ENCODE results near the gene TUBA4A. TPM values are rescaled to one million over a fixed set of nuclear protein-coding genes. Genes with fewer than 3 reads are reported as not detected.
"Not testable (repeated sequence)": the region's sequence is repeated elsewhere in the genome, so short reads cannot be mapped to it uniquely, and the experiment has no call there.

TUBA4A gene
- polyA plus RNA-seq, 2 donors, result 89.0 to 161 TPM

DNA sequence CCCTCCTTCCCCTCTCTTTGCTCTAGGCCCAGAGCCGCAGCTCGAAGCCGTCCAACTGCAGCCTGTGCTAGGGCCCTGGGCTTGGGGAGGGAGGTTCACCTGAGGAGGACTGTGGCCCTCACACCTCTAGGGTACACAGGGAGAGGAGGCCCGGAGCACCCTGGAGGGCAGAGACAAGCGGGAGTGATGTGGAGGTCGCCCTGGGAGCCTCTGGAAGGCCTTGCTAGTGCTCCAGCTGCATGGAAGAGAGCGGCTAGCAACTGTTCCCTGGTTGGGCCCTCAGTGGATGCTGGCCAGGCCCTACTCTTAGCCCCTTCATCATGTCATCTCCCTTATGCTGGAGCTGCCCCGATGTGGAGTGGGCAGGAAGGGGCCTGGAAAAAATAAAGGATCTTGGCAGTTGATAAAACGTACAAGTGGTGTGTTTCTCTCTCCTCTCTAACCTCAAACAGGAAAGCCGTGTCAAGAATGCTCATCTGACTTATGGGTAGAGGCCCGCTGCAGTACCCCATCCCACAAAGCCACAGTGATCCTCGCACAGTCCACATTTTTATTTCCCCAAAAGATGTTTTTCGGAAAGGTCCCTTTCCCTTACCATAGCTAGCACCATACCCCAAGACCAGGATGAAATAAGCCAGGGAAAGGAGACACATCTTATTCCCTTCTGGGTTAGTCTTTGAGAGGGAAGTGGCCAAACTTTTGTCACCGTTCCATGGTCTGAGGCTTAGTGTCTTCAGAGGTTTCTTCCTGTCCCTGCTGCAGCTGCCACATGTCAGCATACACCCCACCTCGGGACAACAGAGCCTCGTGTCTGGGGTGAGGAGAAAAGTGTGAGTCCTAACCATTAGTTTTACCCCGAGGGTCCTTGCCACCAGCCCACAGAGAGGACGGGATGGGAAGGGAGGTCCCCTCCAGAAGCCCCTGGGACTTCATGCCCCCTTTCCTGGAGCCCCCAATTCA lies 44.2 kb downstream of the TUBA4A start:
- Histone ChIP-seq H3K4me3 (ENCODE audit: low read depth in 1 of 2, low read length in 2 of 2) (no peak overlapping the region), H3K36me3 (ENCODE audit: control insufficient read depth in 2 of 2, insufficient read depth in 2 of 2, low read length in 1 of 2) (peaks cover 5 to 42% of the 10 kb centered on the region in 2 donors), H3K27me3 (ENCODE audit: control insufficient read depth in 1 of 2, insufficient read depth in 2 of 2, low read length in 2 of 2) (no peaks in the 10 kb centered on the region), H3K9me3 (ENCODE audit: control insufficient read depth in 2 of 2, insufficient read depth in 1 of 2, low read depth in 1 of 2, low read length in 1 of 2) (no peaks in the 10 kb centered on the region), H3K27ac (ENCODE audit: low read depth in 2 of 2, low read length in 1 of 2) (peak overlapping the region; percentile 5 to 57), H3K4me1 (ENCODE audit: control insufficient read depth in 2 of 2, insufficient read depth in 2 of 2, low read length in 1 of 2) (peaks cover 0 to 13% of the 10 kb centered on the region in 2 donors)
- 78 to 81% methylated on average over 18 of the region's 18 CpGs for WGBS, 2 donors

DNA sequence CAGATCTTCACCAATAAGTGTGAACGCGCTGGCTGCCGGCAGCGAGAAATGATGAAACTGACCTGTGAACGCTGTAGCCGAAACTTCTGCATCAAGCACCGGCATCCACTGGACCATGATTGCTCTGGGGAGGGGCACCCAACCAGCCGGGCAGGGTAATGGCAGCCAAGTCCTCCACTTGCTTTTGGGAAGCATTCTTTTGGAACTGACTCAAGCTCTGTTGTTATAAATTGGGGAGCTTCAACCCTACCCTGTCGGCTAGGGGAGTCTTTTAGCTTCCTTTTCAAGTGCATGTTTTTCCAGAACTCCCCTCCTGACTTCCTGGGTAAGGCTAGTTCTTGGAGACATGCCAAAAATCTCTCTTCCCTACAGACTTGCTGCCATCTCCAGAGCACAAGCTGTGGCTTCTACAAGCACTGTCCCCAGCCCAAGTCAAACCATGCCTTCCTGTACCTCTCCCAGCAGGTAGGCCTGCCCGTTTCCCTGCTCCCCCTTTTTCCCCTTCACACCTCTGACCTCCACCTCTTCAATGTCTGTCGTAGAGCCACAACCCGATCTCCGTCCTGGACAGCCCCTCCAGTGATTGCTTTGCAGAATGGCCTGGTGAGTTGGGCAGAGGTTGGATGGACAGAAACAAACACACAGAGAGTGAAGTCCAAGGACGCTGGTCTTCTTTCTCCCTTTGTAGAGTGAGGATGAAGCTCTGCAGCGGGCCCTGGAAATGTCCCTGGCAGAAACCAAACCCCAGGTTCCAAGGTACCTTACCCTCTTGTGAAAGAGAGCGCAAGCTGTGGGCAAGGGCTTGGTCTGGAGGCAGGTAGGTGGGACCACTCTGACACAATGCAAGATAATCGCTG lies 45.6 kb downstream of the TUBA4A start:
- Histone ChIP-seq H3K4me3 (ENCODE audit: low read depth in 1 of 2, low read length in 2 of 2) (peak overlapping the region; percentile 71 to 75), H3K27me3 (ENCODE audit: control insufficient read depth in 1 of 2, insufficient read depth in 2 of 2, low read length in 2 of 2) (no peaks in the 10 kb centered on the region), H3K27ac (ENCODE audit: low read depth in 2 of 2, low read length in 1 of 2) (peak overlapping the region; percentile 98), H3K36me3 (ENCODE audit: control insufficient read depth in 2 of 2, insufficient read depth in 2 of 2, low read length in 1 of 2) (peaks cover 5 to 35% of the 10 kb centered on the region in 2 donors), H3K9me3 (ENCODE audit: control insufficient read depth in 2 of 2, insufficient read depth in 1 of 2, low read depth in 1 of 2, low read length in 1 of 2) (no peaks in the 10 kb centered on the region), H3K4me1 (ENCODE audit: control insufficient read depth in 2 of 2, insufficient read depth in 2 of 2, low read length in 1 of 2) (peaks cover 0 to 13% of the 10 kb centered on the region in 2 donors)
- WGBS, 2 donors, result 57 to 71% methylated on average over 17 of the region's 17 CpGs

DNA sequence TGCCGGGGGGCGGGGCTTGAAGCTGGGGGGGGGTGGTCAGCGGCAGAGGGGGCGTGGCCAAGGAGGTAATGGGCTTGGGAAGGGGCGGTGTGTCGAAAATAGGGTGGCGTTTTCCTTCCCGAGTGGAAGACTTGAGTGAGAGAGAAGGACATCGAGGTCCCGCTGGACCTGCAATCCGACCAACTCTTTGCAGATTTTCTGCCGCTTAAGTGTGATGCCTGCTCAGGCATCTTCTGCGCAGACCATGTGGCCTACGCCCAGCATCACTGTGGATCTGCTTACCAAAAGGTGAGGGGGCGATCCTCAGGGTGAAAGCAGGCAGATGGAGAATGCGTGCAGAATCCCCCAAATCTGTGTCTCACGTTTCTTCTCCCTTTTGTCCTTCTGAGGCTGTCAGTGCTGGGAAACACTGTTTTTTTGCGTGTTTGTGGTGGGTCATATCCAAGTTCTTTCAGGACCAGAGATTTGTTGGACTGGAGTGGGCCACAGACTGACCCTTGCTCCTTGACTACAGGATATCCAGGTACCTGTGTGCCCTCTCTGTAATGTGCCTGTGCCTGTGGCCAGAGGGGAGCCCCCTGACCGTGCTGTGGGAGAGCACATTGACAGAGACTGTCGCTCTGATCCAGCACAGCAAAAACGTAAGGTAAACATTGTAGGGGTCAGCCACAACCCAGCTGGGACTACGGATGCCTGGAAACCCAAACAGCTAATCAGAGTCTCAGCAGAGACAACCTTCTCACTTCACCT lies 46.4 kb downstream of the TUBA4A start:
- Histone ChIP-seq H3K4me1 (ENCODE audit: control insufficient read depth in 2 of 2, insufficient read depth in 2 of 2, low read length in 1 of 2) (peaks cover 0 to 13% of the 10 kb centered on the region in 2 donors), H3K27me3 (ENCODE audit: control insufficient read depth in 1 of 2, insufficient read depth in 2 of 2, low read length in 2 of 2) (no peaks in the 10 kb centered on the region), H3K9me3 (ENCODE audit: control insufficient read depth in 2 of 2, insufficient read depth in 1 of 2, low read depth in 1 of 2, low read length in 1 of 2) (no peaks in the 10 kb centered on the region), H3K27ac (ENCODE audit: low read depth in 2 of 2, low read length in 1 of 2) (peak overlapping the region; percentile 98), H3K4me3 (ENCODE audit: low read depth in 1 of 2, low read length in 2 of 2) (peak overlapping the region; percentile 71 to 75), H3K36me3 (ENCODE audit: control insufficient read depth in 2 of 2, insufficient read depth in 2 of 2, low read length in 1 of 2) (peaks cover 5 to 29% of the 10 kb centered on the region in 2 donors)
- WGBS, 2 donors, result 10 to 15% methylated on average over 21 to 22 of the region's 22 CpGs

DNA sequence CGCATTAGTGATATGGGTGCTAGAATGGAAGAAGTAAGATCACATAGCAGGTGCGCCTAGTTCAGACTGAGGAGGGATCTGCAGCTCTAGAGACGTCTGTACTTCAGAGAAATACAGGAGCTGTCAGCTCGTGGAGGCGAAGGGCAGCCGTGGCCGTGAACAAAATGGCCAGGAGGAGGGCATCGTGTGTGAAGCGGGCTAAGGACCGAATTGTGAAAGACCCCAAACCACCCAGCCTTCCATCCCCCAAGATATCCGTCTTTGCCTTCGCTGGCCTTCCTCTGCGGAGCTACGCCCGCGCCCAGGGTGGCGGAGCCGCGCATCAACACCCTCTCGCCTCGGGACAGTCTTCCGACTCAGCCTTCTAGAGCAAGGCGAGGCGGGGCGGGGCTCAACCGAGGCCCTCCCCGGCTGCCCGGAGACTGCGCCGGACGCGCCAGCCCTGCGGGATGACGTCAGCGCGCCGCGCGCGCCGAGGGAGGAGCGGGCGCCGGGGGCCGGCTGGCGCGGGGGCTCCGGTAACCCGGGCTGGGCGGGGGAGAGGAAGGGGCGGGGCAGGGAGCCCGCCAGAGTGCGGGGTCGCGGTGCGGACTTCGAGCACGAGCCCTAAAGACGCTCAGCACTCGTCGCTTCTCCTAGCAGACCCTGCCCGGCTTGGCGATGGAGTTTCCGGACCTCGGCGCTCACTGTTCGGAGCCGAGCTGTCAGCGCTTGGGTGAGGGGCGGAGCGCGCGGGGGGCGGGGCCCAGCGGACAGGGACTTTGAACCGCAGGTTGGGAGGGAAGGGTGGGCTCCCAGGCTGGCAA lies 47.2 kb downstream of the TUBA4A start, which contains the start of gene ZFAND2B:
Gene ZFAND2B, plus strand, starts transcription at position 455 of the 806 bp plus-strand sequence. Its CDS starts 206 bp downstream, at position 661.
- 0 to 1% methylated on average over 47 to 76 of the region's 76 CpGs for WGBS, 2 donors
- Histone ChIP-seq H3K27me3 (ENCODE audit: control insufficient read depth in 1 of 2, insufficient read depth in 2 of 2, low read length in 2 of 2) (no peaks in the 10 kb centered on the region), H3K27ac (ENCODE audit: low read depth in 2 of 2, low read length in 1 of 2) (peak within 1 kb of the TSS; percentile 98), H3K4me1 (ENCODE audit: control insufficient read depth in 2 of 2, insufficient read depth in 2 of 2, low read length in 1 of 2) (peaks cover 0 to 13% of the 10 kb centered on the region in 2 donors), H3K36me3 (ENCODE audit: control insufficient read depth in 2 of 2, insufficient read depth in 2 of 2, low read length in 1 of 2) (peaks cover 5 to 27% of the 10 kb centered on the region in 2 donors), H3K9me3 (ENCODE audit: control insufficient read depth in 2 of 2, insufficient read depth in 1 of 2, low read depth in 1 of 2, low read length in 1 of 2) (no peaks in the 10 kb centered on the region), H3K4me3 (ENCODE audit: low read depth in 1 of 2, low read length in 2 of 2) (peak within 1 kb of the TSS; percentile 71 to 75)

DNA sequence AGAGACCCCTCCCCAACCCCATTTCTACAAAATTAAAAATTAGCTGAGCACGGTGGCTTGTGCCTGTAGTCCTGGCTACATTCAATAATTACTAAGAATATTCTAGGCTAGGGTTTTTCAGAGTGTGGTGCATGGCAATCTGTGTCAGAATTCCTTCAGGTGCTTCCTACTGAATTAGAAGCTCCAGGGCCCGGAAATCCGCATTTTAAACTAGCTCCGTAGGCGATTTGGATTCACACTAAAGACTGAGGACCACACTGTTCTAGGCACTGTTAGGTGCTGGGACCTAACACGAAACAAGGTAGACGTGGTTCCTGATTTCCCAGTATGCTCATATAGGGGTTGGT lies 47.8 kb downstream of the TUBA4A start:
- Histone ChIP-seq H3K27me3 (ENCODE audit: control insufficient read depth in 1 of 2, insufficient read depth in 2 of 2, low read length in 2 of 2) (no peaks in the 10 kb centered on the region), H3K4me3 (ENCODE audit: low read depth in 1 of 2, low read length in 2 of 2) (peak overlapping the region; percentile 71 to 75), H3K4me1 (ENCODE audit: control insufficient read depth in 2 of 2, insufficient read depth in 2 of 2, low read length in 1 of 2) (peaks cover 0 to 13% of the 10 kb centered on the region in 2 donors), H3K36me3 (ENCODE audit: control insufficient read depth in 2 of 2, insufficient read depth in 2 of 2, low read length in 1 of 2) (peaks cover 4 to 25% of the 10 kb centered on the region in 2 donors), H3K9me3 (ENCODE audit: control insufficient read depth in 2 of 2, insufficient read depth in 1 of 2, low read depth in 1 of 2, low read length in 1 of 2) (no peaks in the 10 kb centered on the region), H3K27ac (ENCODE audit: low read depth in 2 of 2, low read length in 1 of 2) (peak overlapping the region; percentile 98)
- WGBS, 2 donors, result 15 to 16% methylated on average over 7 of the region's 7 CpGs

DNA sequence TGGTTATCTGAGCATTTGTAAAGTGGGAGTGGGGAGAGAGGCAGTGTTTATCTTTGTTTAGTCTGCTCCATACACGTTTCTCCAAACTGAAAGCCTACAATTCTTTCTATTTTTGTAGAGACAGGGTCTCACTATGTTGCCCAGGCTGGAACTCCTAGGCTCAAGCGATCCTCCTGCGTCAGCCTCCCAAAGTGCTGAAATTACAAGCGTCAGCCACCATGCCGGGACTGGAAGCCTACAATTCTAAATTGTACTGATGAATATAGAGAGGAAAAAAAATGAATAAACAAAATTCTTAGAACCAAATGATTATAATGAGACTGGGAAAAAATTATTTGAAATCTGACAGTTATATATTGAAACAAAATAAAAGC lies 48.6 kb downstream of the TUBA4A start:
- no peak overlapping the region for H3K4me3 ChIP-seq (ENCODE audit: low read depth in 1 of 2, low read length in 2 of 2)
- peaks cover 0 to 13% of the 10 kb centered on the region in 2 donors for H3K4me1 ChIP-seq (ENCODE audit: control insufficient read depth in 2 of 2, insufficient read depth in 2 of 2, low read length in 1 of 2)
- H3K36me3 ChIP-seq (ENCODE audit: control insufficient read depth in 2 of 2, insufficient read depth in 2 of 2, low read length in 1 of 2), result peaks cover 0 to 17% of the 10 kb centered on the region in 2 donors
- 85 to 86% methylated on average over 5 of the region's 5 CpGs for WGBS, 2 donors
- H3K27ac ChIP-seq (ENCODE audit: low read depth in 2 of 2, low read length in 1 of 2), result no peak overlapping the region
- H3K27me3 ChIP-seq (ENCODE audit: control insufficient read depth in 1 of 2, insufficient read depth in 2 of 2, low read length in 2 of 2), result no peaks in the 10 kb centered on the region
- no peaks in the 10 kb centered on the region for H3K9me3 ChIP-seq (ENCODE audit: control insufficient read depth in 2 of 2, insufficient read depth in 1 of 2, low read depth in 1 of 2, low read length in 1 of 2)

DNA sequence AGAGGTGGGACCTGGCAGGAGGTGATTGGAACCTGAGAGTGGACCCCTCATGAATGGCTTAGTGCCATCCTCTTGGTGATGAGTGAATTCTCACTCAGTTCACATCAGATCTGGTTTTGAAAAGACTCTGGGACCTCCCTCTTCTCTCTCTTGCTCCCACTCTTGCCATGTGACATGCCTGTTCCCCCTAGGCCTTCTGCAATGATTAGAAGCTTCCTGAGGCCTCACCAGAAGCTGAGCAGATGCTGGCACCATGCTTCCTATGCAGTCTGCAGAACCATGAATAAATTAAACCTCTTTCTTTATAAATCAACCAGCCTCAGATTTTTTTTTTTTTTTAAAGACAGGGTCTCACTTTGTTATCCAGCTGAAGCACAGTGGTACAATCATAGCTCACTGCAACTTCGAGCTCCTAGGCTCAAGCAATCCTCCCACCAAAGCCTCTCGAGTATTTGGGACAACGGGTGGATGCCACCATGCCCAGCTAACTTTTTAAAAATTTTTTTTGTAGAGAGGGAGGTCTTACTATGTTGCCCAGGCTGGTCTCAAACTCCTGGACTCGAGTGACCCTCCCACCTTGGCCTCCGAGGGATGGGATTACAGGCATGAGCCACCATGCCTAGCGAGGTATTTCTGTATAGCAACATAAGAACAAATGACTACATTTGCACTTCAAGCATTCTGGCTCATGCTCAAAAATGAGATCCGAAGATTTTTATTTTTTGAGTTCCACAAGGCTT lies 49.1 kb downstream of the TUBA4A start:
- H3K27ac ChIP-seq (ENCODE audit: low read depth in 2 of 2, low read length in 1 of 2), result no peak overlapping the region
- H3K4me3 ChIP-seq (ENCODE audit: low read depth in 1 of 2, low read length in 2 of 2), result no peak overlapping the region
- no peaks in the 10 kb centered on the region for H3K27me3 ChIP-seq (ENCODE audit: control insufficient read depth in 1 of 2, insufficient read depth in 2 of 2, low read length in 2 of 2)
- peaks cover 0 to 13% of the 10 kb centered on the region in 2 donors for H3K4me1 ChIP-seq (ENCODE audit: control insufficient read depth in 2 of 2, insufficient read depth in 2 of 2, low read length in 1 of 2)
- 92 to 93% methylated on average over 7 of the region's 7 CpGs for WGBS, 2 donors
- H3K36me3 ChIP-seq (ENCODE audit: control insufficient read depth in 2 of 2, insufficient read depth in 2 of 2, low read length in 1 of 2), result peaks cover 0 to 13% of the 10 kb centered on the region in 2 donors
- H3K9me3 ChIP-seq (ENCODE audit: control insufficient read depth in 2 of 2, insufficient read depth in 1 of 2, low read depth in 1 of 2, low read length in 1 of 2), result no peaks in the 10 kb centered on the region

DNA sequence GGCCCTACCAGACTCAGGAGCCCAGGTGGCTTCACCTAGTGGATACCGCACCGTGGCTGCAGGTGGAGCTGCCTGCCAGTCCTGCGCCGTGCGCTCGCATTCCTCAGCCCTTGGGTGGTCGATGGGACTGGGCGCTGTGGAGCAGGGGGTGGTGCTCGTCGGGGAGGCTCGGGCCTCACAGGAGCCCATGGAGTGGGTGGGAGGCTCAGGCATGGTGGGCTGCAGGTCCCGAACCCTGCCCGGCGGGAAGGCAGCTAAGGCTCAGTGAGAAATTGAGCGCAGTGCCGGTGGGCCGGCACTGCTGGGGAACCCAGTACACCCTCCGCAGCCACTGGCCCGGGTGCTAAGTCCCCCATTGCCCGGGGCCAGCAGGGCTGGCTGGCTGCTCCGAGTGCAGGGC lies 52.4 kb downstream of the TUBA4A start:
- H3K9me3 ChIP-seq (ENCODE audit: control insufficient read depth in 2 of 2, insufficient read depth in 1 of 2, low read depth in 1 of 2, low read length in 1 of 2); H3K27ac ChIP-seq (ENCODE audit: low read depth in 2 of 2, low read length in 1 of 2); H3K4me3 ChIP-seq (ENCODE audit: low read depth in 1 of 2, low read length in 2 of 2); H3K4me1 ChIP-seq (ENCODE audit: control insufficient read depth in 2 of 2, insufficient read depth in 2 of 2, low read length in 1 of 2); H3K36me3 ChIP-seq (ENCODE audit: control insufficient read depth in 2 of 2, insufficient read depth in 2 of 2, low read length in 1 of 2); H3K27me3 ChIP-seq (ENCODE audit: control insufficient read depth in 1 of 2, insufficient read depth in 2 of 2, low read length in 2 of 2): not testable (repeated sequence)
- 86 to 89% methylated on average over 14 to 21 of the region's 21 CpGs for WGBS, 2 donors
